ENCODE measurements around the gene EPS15. TPM values are rescaled to one million over a fixed set of nuclear protein-coding genes. Genes with fewer than 3 reads are reported as not detected.

The EPS15 gene
- total and polyA plus RNA-seq, 2 donors (not counting 1 experiment from before 2014, with no cell fraction given) = 40.3 to 151 TPM

GRCh38 chr1:51519865-51520699 is 1.0 kb upstream of the EPS15 start:
- TF ChIP-seq EZH2 (IDR thresholded peaks at IDR 0.05; ENCODE audit: borderline replicate concordance, insufficient read depth, low read depth, low read length, poor library complexity, severe bottlenecking) = no peak
- no peak for TF ChIP-seq CTCF (IDR thresholded peaks at IDR 0.05)
- peak overlapping the region; percentile 62 for H3K27ac Mint-ChIP-seq
- no peaks in the 10 kb centered on the region for H3K27me3 Mint-ChIP-seq
- Histone ChIP-seq H3K27me3 (replicated peaks in 1 of 4; ENCODE audit: control extremely low read depth in 1 of 4, control insufficient read depth in 3 of 4, insufficient read depth in 4 of 4, low read length in 3 of 4) (no peaks in the 10 kb centered on the region), H3K9ac (ENCODE audit: low read length) (no peak overlapping the region), H3K4me1 (ENCODE audit: control insufficient read depth in 2 of 2, insufficient read depth in 2 of 2, low read length in 2 of 2) (peaks cover 31 to 32% of the 10 kb centered on the region in 2 donors), H3K4me3 (ENCODE audit: control extremely low read depth in 1 of 5, extremely low read depth in 1 of 5, insufficient read depth in 1 of 5, low read depth in 2 of 5, low read length in 4 of 5) (no peak overlapping the region), H2AFZ (ENCODE audit: insufficient read depth, low read depth, low read length, poor library complexity, severe bottlenecking) (peak overlapping the region; percentile 12), H3K36me3 (replicated peaks in 1 of 2; ENCODE audit: control extremely low read depth in 1 of 2, control insufficient read depth in 1 of 2, extremely low read depth in 1 of 2, insufficient read depth in 2 of 2, low read length in 1 of 2) (no peaks in the 10 kb centered on the region), H3K79me2 (ENCODE audit: control insufficient read depth, insufficient read depth, low read length) (peaks cover 36% of the 10 kb centered on the region), H3K4me2 (replicated peaks; ENCODE audit: low read depth, low read length, poor library complexity, severe bottlenecking) (no peak overlapping the region), H3K27ac (ENCODE audit: low read length in 2 of 2) (peak overlapping the region in 1 of 2 donors; percentile 38), H3K9me3 (ENCODE audit: control extremely low read depth in 1 of 3, control insufficient read depth in 2 of 3, insufficient read depth in 1 of 3, low read length in 2 of 3) (no peaks in the 10 kb centered on the region), H4K20me1 (ENCODE audit: control insufficient read depth, insufficient read depth, low read length, poor library complexity, severe bottlenecking) (peaks cover 4% of the 10 kb centered on the region)
- H3K4me1 Mint-ChIP-seq = peaks cover 49% of the 10 kb centered on the region
- CTCF ChIA-PET = interaction anchor here (0.9 to 3.6 kb wide), 6 partner anchors 14 to 285 kb away, joined by 3 to 21 read pairs (median 4); no protein-coding TSS in a partner anchor
- POLR2A ChIA-PET = interaction anchor here (0.5 to 0.7 kb wide), 3 partner anchors 12 to 1105 kb away, joined by 3 to 5 read pairs (median 4); partner anchors contain the start of gene TUT4
- DNase-seq (peak; percentile 25), ATAC-seq (ENCODE audit: low read depth) (no peak)
- 91% methylated on average over 6 of the region's 8 CpGs for WGBS (ENCODE audit: insufficient coverage)
- no peaks in the 10 kb centered on the region for H3K9me3 Mint-ChIP-seq (ENCODE audit: insufficient read depth)
- H3K4me3 Mint-ChIP-seq = peak overlapping the region; percentile 59
- intact Hi-C loops (cut with micrococcal nuclease) = loop anchor here (1.0 to 10.0 kb wide), 7 partner anchors 38 to 847 kb away; partner anchors contain the start of genes CC2D1B, FAF1, OSBPL9 and RNF11

Data from B cell (primary cell).